IMR-90 (cell line): Measurements from ENCODE around the gene NCK1. TPM values are rescaled to one million over a fixed set of nuclear protein-coding genes. Genes with fewer than 3 reads are reported as not detected.

Experiments
- polyA plus RNA-seq, 3 experiments: library from polyadenylated mRNA; depleted of rRNA; stranded (reverse); fragments of >200 nt; gene quantifications; 2 replicates each; pipeline ENCODE4 v1.2.3, GENCODE V29; 2012; ENCODE audit warnings: low replicate concordance in 1 of 3
- total RNA-seq: library from RNA; depleted of rRNA; stranded (reverse); fragments of >200 nt; gene quantifications from 2 replicates; pipeline ENCODE4 v1.2.3, GENCODE V29; 2012; rRNA removed

Gene NCK1
- total and polyA plus RNA-seq, 2 of the 4 experiments (the other 2 are of a cell fraction), result 23.7 to 24.3 TPM

Other genes starting within 250 kb of the NCK1 start
- 32.3 and 53.3 TPM in 2 replicates for gene STAG1, start 109.8 kb upstream of the NCK1 start, total RNA-seq
- gene STAG1, start 109.8 kb upstream of the NCK1 start, polyA plus RNA-seq (2012; rRNA removed), result 7.9 and 9.6 TPM in 2 replicates
- 6.6 and 8.6 TPM in 2 replicates for gene SLC35G2, start 43.1 kb upstream of the NCK1 start, total RNA-seq
- 5.9 and 7.0 TPM in 2 replicates for gene SLC35G2, start 43.1 kb upstream of the NCK1 start, polyA plus RNA-seq (2012; rRNA removed)
- 0.56 and 0.72 TPM in 2 replicates for gene IL20RB, start 95.8 kb downstream of the NCK1 start, total RNA-seq
- gene IL20RB, start 95.8 kb downstream of the NCK1 start, polyA plus RNA-seq (2012; rRNA removed), result 0.72 and 0.97 TPM in 2 replicates